SK-N-SH (cell line): Measurements from ENCODE around the gene ARHGEF26.

Experiments used
- CTCF ChIP-seq: fragments of 200-600 bp; sonication (generic); IDR thresholded peaks from 2 replicates; pipeline ENCODE4 v1.6.1; 2017; ENCODE audit warnings: antibody characterized with exemption, mild to moderate bottlenecking, moderate library complexity
- MAX ChIP-seq: IDR thresholded peaks from 2 replicates; pipeline ENCODE4 v1.4.0; 2012; ENCODE audit warnings: low read depth
- NFIC ChIP-seq: IDR thresholded peaks from 2 replicates; pipeline ENCODE4 v1.4.0; 2012; ENCODE audit warnings: borderline replicate concordance
- RAD21 ChIP-seq: IDR thresholded peaks from 2 replicates; pipeline ENCODE4 v1.6.1; 2012; ENCODE audit warnings: mild to moderate bottlenecking, low read length
- REST ChIP-seq: IDR thresholded peaks from 2 replicates; pipeline ENCODE4 v1.6.1; 2012; ENCODE audit warnings: mild to moderate bottlenecking, low read depth, low read length, moderate library complexity
- SIN3A ChIP-seq: IDR thresholded peaks from 2 replicates; pipeline ENCODE4 v1.6.1; 2012; ENCODE audit warnings: low read depth, mild to moderate bottlenecking, low read length, moderate library complexity, borderline replicate concordance
- SMC3 ChIP-seq: IDR thresholded peaks from 2 replicates; pipeline ENCODE4 v1.6.1; 2012; ENCODE audit warnings: low read depth, low read length, improper control_type of control experiment
- TAF1 ChIP-seq: IDR thresholded peaks from 2 replicates; pipeline ENCODE4 v1.6.1; 2012; ENCODE audit warnings: low read depth, mild to moderate bottlenecking, low read length, moderate library complexity, borderline replicate concordance
- USF2 ChIP-seq: fragments of 150-350 bp; IDR thresholded peaks from 2 replicates; pipeline ENCODE4 v1.6.1; 2017; ENCODE audit warnings: antibody characterized with exemption, low read length, low read depth, borderline replicate concordance
- YY1 ChIP-seq: IDR thresholded peaks from 2 replicates; pipeline ENCODE4 v1.4.0; 2012; ENCODE audit warnings: low read depth, mild to moderate bottlenecking

- TF ChIP-seq REST (no peak), CTCF (no peak), SIN3A (no peak), YY1 (no peak), MAX (no peak), SMC3 (no peak), NFIC (no peak), USF2 (no peak), TAF1 (no peak), RAD21 (no peak)
These were observed 106.3 kb downstream of the ARHGEF26 start for GRCh38 chr3:154227531-154227930.
